GM15510 (cell line): ENCODE data around the gene RICTOR.

ENCODE experiments used
- POLR2A ChIP-seq: IDR thresholded peaks from 3 replicates; pipeline ENCODE4 v1.6.1; 2011; ENCODE audit warnings: borderline replicate concordance; ENCODE audit not compliant: insufficient read length; ENCODE audit errors: extremely low read depth

The RICTOR gene

DNA sequence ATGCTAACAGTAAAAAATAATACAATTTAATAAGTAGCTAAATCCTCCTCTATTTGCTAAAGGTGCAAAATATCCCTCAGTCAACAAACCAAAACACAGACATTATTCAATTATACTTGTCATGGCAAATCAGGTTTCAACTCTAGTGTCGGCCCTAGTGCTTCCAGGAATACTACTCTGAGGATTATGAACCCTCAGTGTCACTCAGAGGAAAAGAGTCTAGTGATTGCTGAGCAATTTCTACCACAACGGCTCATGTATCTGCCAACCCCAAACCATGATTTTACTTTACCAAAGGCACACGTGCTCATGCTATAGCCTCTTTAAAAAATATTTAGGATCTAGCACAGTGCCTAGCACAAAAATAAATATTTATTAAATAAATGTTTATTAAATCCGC lies 21.0 kb downstream of the RICTOR start:
- no peak for TF ChIP-seq POLR2A

DNA sequence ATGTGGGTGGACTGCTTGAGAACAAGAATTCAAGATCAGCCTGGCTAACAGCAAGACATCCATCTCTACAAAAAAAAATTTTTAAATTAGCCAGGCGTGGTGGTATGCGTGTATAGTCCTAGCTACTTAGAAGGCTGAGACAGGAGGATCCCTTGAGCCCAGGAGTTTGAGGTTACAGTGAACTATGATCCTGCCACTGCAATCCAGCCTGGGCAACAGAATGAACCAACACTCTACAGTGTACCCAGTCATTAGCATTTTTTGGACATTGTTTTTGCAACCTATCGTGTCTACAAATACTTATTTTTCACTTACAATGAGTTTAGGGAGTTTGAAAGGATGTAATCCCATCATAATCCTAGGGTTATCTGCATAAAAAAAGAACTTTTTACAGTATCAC lies 22.1 kb downstream of the RICTOR start:
- no peak for TF ChIP-seq POLR2A

DNA sequence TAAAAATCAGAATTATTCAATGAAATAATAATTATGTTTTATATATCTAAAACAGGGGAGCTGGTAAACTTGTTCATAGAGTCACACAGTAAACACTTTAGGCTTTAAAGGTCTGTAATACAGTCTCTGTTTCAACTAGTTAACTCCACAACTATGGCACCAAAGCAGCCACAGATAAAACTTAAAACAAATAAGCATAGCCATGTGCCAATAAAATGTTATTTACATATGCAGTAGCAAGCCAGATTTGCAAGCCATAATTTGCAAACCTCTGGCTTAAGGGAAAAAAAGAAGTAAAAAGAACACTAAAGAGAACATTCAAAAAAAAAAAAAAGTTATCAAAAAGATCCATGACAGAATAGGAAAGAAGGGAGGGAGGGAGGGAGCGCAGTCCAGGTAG lies 24.9 kb downstream of the RICTOR start:
- TF ChIP-seq POLR2A: no peak

DNA sequence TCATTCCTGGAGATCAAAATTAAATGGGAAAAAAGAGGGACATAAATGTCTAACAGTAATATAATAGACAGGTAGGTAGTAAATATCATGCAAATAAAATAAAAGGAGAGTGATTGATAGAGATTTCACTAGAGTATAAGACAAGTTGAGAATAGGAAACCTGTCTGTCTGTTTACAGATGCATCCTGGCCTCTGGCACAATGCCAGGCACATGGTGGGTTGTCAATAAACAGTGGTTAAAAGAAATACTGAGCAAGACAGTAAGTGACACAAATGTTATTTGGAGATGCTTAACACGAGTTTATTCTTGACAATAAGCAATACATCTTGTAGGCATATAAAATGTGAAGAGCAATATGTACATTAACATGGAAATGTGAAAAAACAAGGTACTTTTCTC lies 33.3 kb downstream of the RICTOR start:
- no peak for TF ChIP-seq POLR2A

DNA sequence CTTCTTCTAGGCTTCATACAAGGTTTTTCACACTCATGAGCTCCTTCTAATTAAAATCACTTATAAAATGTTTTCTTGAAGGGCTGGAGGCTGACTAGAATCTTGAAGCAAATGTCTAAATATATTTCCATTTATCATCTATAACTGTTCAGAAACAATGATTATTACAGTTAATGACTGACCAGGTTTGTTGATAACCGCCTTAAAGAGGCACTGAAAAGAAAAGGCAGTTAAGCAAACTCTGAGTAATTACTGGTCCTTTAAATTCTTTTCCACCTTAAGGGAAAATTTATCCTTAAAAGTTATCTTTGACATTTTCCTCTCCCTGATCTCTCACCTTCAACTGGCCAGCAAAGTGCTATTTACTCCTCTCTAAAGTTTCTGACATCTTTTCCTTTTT lies 43.2 kb downstream of the RICTOR start:
- no peak for TF ChIP-seq POLR2A

DNA sequence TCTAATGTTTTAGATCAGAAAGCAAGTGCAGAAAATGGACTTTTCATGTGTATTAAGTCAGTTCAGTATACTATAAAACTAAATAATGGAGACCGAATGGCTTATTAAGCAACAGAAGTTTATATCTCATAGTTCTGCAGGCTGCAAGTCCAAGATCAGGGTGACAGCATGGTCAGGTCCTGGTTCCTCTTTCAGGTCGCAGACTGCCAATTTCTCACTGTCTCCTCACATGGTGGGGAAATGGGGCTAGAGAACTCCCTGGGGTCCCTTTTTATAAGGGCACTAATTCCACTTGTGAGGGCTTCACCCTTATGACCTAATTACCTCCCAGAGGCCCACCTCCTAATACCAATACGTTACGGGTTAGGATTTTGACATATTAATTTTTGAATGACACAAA lies 48.7 kb downstream of the RICTOR start:
- no peak for TF ChIP-seq POLR2A

DNA sequence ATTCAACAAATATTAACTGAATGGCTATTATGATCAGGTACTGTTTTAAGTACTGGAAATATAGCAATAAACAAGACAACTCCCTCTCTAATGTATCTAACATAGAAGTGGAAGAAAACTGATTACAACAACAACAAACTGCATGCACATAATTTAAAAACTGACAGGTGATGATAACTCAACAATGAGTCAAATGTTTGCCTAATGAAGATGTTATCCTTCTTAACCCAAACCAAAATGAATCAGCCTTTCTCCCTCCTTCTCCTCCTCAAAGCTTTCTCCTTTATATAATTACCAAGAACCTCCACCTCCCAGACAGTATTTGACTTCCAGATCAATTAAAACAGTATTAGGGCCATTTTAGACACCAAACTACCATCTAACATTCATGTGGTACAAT lies 49.3 kb downstream of the RICTOR start:
- TF ChIP-seq POLR2A: no peak

DNA sequence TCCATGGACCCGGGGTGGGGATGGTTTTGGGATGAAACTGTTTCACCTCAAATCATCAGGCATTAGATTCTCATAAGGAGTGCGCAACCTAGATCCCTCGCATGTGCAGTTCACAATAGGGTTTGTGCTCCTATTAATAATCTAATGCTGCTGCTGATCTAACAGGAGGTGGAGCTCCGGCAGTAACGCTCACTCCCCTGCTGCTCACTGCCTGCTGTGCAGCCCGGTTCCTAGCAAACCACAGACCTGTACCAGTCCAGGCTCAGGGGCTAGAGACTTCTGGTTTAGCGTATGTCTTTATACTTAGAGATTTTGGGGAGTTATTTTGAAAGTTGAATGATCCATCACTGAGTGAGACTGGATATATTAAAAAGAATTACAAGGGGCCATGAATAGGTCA lies 50.2 kb downstream of the RICTOR start:
- no peak for TF ChIP-seq POLR2A

DNA sequence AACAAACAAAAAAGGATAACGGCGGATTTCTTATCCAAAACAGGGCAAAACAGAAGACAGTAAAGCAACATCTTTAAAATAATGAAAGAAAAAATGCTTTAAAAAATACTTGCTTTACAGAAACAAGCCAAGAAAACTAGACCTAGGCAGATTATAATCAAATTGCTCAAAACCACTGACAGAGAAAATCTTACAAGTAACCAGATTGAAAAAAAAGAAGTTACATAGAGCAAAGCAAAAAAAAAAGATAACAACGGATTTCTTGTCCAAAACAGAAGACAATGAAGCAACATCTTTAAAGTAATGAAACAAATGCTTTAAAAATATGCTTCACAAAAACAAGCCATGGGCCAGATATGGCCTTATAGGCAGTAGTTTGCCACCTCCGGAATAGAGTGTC lies 51.1 kb downstream of the RICTOR start:
- no peak for TF ChIP-seq POLR2A

DNA sequence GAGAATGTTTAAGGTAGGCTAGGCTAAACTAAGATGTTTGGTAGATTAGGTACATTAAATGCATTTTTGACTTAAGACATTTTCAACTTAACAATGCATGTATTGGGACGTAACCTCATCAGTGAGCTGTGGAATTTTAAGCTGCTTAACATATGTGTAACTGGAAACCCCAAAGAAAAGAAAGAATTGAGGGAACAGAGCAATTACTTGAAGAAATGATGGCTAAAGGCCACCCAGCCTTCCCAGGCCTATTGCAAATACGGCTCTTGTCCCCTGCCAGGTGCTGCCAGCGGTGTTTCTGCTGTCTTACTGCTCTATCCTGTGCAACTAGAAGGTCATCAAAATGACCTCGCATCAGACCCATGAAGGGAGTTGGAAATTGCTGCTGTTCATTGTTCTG lies 52.0 kb downstream of the RICTOR start:
- no peak for TF ChIP-seq POLR2A

DNA sequence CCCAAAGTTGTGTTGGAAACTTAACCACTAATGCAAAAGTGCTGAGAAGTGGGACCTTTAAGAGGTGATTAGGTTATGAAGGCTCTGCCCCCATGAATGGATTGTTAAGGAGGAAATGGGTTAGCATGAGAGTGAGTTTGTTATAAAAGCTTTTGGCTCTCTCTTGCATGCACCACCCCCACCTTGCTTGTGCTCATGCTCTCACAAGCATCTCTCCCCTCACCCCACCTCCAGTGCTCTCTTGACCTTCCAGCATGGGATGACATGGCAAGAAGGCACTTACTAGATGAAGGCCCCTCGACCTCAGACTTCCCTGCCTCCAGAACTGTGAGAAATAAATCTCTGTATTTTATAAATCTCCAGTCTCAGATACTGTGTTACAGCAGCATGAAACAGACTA lies 52.8 kb downstream of the RICTOR start:
- TF ChIP-seq POLR2A: no peak

DNA sequence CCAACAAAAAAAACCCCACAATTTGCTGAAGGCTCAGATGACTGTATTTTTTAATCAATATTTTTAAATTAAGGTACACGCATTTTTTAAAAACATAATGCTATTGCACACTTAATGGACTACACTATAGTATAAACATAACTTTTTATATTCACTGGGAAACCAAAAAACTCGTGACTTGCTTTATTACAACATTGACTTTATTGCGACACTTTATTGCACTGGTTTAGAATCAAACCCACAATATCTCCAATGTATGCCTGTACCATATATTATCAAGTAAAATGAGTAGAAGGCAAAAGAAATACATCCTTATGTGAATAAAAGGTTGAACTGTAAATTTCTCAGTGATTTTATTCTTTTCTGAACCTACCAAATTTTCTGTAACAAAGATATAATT lies 53.7 kb downstream of the RICTOR start:
- no peak for TF ChIP-seq POLR2A

DNA sequence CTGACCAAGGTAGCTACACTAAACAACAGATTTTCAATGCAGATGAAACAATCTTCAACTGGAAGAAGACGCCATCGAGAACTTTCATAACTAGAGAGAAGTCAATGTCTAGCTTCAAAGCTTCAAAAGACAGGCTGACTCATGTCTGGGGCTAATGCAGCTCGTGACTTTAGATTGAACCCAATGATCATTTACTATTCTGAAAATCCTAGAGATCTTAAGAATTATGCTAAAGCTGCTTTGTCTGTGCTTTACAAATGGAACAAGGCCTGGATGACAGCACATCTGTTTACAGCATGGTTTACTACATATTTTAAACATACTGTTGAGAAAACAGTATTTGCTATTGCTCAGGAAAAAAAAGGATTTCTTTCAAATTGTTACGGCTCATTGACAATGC lies 54.9 kb downstream of the RICTOR start:
- no peak for TF ChIP-seq POLR2A

DNA sequence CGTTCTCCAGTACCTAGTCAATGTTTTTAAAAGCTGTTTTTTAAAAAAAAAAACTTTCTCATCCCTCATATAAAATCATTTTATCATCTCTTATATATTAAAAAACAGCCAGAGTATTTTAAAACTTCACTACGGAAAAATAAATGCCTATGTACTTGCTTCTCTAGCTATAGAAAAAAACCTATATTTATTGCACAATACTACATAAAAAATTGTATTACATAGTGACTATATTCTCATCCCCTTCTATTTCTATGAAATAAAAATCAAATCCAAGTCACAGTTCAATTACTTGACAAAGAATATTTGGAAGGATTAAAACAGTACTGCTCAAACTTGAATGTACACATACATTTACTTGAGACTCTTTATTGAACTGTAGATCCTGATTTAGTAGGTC lies 56.7 kb downstream of the RICTOR start:
- no peak for TF ChIP-seq POLR2A

DNA sequence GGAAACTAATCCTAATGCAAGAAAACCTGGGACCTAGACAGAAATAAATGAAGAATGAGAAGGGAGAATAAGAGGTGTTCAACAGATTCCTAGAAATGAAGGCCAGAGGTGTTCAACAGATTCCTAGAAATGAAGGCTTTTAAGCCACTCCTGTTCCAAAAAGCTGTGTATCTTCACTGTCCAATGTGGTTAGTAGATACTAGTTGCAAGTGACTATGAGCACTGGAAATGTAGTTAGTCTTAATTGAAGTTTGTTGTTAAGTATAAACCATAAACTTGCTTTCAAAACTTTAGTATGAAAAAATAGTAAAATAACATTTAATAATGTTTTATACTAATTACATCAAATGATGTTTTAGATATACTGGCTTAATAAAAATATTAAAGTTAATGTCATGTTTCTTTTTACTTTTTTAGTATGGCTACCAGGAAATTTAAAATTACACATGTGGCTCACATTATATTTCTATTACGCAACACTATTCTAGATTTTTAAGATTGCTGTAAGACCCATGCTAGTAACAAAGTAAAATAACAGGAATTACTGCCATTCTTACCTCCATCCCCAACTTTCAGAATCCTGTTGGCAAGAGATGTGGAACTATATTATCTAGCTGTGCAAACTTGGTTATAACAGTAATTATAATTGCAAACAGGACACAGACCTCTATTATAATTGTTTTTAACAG lies 57.5 kb downstream of the RICTOR start:
- TF ChIP-seq POLR2A: no peak

DNA sequence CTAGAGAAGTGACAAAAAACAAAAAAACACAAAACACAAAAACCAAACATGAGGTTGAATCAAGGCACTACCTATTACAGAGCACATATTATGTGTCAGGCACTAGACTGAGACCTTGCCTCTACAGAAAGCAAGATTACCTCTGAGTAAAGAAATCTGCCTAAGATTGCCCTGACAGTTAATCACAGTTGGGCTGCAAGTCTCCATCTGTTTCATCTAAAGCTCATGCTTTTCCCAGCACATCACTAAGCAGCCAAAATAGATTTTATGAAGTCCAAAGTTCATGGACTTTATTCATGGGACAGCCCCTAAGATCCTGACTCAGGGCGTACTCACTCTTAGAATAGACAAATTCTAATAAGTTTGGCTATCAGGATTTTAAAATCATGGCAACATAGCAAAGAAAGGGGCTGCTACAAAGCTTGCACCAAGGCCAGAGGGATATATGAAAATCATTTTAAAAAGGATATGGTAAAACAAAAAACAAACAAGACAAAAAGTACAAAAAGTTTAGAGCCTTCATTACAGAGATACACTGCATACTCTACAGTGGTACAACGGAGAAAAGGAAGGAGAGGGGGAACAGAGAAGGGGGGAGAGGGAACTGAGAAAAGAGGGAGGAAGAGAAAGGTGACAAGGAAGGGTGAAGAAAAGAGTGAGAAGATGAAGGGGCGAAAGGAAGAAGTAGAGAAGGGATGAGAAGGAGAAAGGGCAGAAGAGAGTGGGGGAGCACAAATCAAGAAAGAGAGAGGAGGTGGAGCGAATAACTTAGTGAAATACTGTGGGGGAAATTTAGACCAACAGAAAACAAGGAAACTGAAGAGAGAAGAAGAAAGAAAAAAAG lies 58.2 kb downstream of the RICTOR start:
- TF ChIP-seq POLR2A: no peak
